ENCODE results near the gene SLC9A1. TPM values are rescaled to one million over a fixed set of nuclear protein-coding genes. Genes with fewer than 3 reads are reported as not detected.
"Not testable (repeated sequence)": the region's sequence is repeated elsewhere in the genome, so short reads cannot be mapped to it uniquely, and the experiment has no call there.

SLC9A1 gene
- total RNA-seq, 1 experiment from 2014 or later, result 21.7 TPM

GRCh38 chr1:27176954-27177353 is 22.0 kb upstream of the SLC9A1 start:
- Histone ChIP-seq H3K4me1 (ENCODE audit: control insufficient read depth in 1 of 2, insufficient read depth in 2 of 2, low read length in 2 of 2) (peaks cover 4 to 13% of the 10 kb centered on the region in 2 experiments; a peak in 3 of 4 replicates), H3K27me3 (ENCODE audit: insufficient read depth, low read length) (no peaks in the 10 kb centered on the region), H3K4me3 (replicated peaks in 1 of 2; ENCODE audit: low read depth in 1 of 2, low read length in 2 of 2) (no peak overlapping the region), H3K27ac (ENCODE audit: low read depth, low read length) (no peak overlapping the region), H2AFZ (ENCODE audit: low read depth, low read length, poor library complexity, severe bottlenecking) (no peak overlapping the region), H3K79me2 (ENCODE audit: insufficient read depth, low read length) (no peaks in the 10 kb centered on the region), H3K4me2 (ENCODE audit: low read length) (no peak overlapping the region), H4K20me1 (ENCODE audit: insufficient read depth) (no peaks in the 10 kb centered on the region), H3K9me2 (ENCODE audit: insufficient read depth) (no peaks in the 10 kb centered on the region), H3K9me3 (ENCODE audit: control insufficient read depth in 1 of 2, insufficient read depth in 1 of 2, low read depth in 1 of 2, low read length in 2 of 2) (0 out of 4 replicates have a peak, but pooled peaks cover 0 to 3% of the 10 kb centered on the region in 2 experiments), H3K36me3 (ENCODE audit: control insufficient read depth in 1 of 2, insufficient read depth in 2 of 2, low read length in 2 of 2) (no peaks in the 10 kb centered on the region), H3K9ac (ENCODE audit: low read length) (no peak overlapping the region)
- intact Hi-C loops (cut with micrococcal nuclease), result no loop called here
- ChIA-PET RAD21 (ENCODE audit: low non-redundant PET in 1 of 2, low total read pairs in 2 of 2, uncharacterized antibody in 2 of 2, unreplicated experiment in 2 of 2) (no interaction called here), CTCF (no interaction called here), POLR2A (no interaction called here)
- BruUV-seq (replicated peaks), result no TSS peak
- ATAC-seq (no peak), DNase-seq (ENCODE audit: low read depth, low spot score) (no peak)
- no peak for TF ChIP-seq ZFX (IDR thresholded peaks at IDR 0.05)
- TF ChIP-seq, protein P1, sequence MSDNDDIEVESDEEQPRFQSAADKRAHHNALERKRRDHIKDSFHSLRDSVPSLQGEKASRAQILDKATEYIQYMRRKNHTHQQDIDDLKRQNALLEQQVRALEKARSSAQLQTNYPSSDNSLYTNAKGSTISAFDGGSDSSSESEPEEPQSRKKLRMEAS (IDR thresholded peaks at IDR 0.05), result no peak

DNA sequence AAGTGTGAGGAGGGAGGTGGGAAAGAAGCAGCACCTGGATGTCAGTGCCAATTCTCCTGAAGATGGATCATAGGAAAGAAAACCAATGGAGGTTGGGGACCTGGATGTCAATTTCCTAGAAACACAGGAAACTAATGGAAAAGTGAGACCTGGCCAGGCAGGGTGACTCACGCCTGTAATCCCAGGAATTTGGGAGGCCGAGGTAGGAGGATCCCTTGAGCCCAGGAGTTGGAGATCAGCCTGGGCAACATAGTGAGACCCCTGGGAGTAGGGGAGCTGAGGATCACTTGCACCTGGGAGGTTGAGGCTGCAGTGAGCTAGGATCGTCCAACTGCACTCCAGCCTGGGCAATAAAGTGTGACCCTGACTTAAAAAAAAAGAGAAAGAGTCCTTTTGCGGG is 21.4 kb upstream of the SLC9A1 start:
- DNase-seq (ENCODE audit: low read depth, low spot score) (no peak), ATAC-seq (no peak)
- Histone ChIP-seq H3K4me1 (ENCODE audit: control insufficient read depth in 1 of 2, insufficient read depth in 2 of 2, low read length in 2 of 2) (peaks cover 4 to 13% of the 10 kb centered on the region in 2 experiments; a peak in 3 of 4 replicates), H3K36me3 (ENCODE audit: control insufficient read depth in 1 of 2, insufficient read depth in 2 of 2, low read length in 2 of 2) (no peaks in the 10 kb centered on the region), H2AFZ (ENCODE audit: low read depth, low read length, poor library complexity, severe bottlenecking) (no peak overlapping the region), H3K4me2 (ENCODE audit: low read length) (peak overlapping the region; percentile 33), H3K27me3 (ENCODE audit: insufficient read depth, low read length) (no peaks in the 10 kb centered on the region), H3K79me2 (ENCODE audit: insufficient read depth, low read length) (no peaks in the 10 kb centered on the region), H4K20me1 (ENCODE audit: insufficient read depth) (no peaks in the 10 kb centered on the region), H3K4me3 (replicated peaks in 1 of 2; ENCODE audit: low read depth in 1 of 2, low read length in 2 of 2) (no peak overlapping the region), H3K9ac (ENCODE audit: low read length) (no peak overlapping the region), H3K27ac (ENCODE audit: low read depth, low read length) (no peak overlapping the region), H3K9me3 (ENCODE audit: control insufficient read depth in 1 of 2, insufficient read depth in 1 of 2, low read depth in 1 of 2, low read length in 2 of 2) (0 out of 4 replicates have a peak, but pooled peaks cover 0 to 3% of the 10 kb centered on the region in 2 experiments), H3K9me2 (ENCODE audit: insufficient read depth) (no peaks in the 10 kb centered on the region)
- BruUV-seq (replicated peaks), result no TSS peak
- ChIA-PET POLR2A (no interaction called here), CTCF (no interaction called here), RAD21 (ENCODE audit: low non-redundant PET in 1 of 2, low total read pairs in 2 of 2, uncharacterized antibody in 2 of 2, unreplicated experiment in 2 of 2) (no interaction called here)
- intact Hi-C loops (cut with micrococcal nuclease), result no loop called here
- TF ChIP-seq, protein P2, sequence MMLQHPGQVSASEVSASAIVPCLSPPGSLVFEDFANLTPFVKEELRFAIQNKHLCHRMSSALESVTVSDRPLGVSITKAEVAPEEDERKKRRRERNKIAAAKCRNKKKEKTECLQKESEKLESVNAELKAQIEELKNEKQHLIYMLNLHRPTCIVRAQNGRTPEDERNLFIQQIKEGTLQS (IDR thresholded peaks at IDR 0.05), result no peak
- peak; percentile 34; the same call in 1 of the 2 replicates for TF ChIP-seq CBX3 (IDR thresholded peaks at IDR 0.05; ENCODE audit: low read depth)

DNA sequence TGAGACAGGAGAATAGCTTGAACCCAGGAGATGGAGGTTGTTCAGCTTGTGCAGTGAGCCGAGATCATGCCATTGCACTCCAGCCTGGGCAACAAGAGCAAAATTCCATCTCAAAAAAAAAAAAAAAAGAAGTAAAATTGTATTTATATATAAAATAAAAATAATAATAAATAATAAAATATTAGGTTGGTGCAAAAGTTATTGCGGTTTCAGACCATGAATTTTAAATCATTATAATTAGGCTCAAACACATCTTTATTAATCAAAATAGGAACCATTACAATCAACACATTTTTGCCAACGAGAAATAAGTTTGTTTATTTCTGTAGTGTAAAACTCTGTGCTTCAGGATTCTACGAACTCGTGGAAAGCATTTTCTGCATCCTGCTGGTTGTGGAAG is 18.1 kb upstream of the SLC9A1 start:
- POLR2A ChIA-PET; CTCF ChIA-PET; ATAC-seq; H2AFZ ChIP-seq (ENCODE audit: low read depth, low read length, poor library complexity, severe bottlenecking); intact Hi-C loops (cut with micrococcal nuclease); H3K9me2 ChIP-seq (ENCODE audit: insufficient read depth); H3K79me2 ChIP-seq (ENCODE audit: insufficient read depth, low read length); H3K27ac ChIP-seq (ENCODE audit: low read depth, low read length); H3K4me3 ChIP-seq (replicated peaks in 1 of 2; ENCODE audit: low read depth in 1 of 2, low read length in 2 of 2); RAD21 ChIA-PET (ENCODE audit: low non-redundant PET in 1 of 2, low total read pairs in 2 of 2, uncharacterized antibody in 2 of 2, unreplicated experiment in 2 of 2); H3K9me3 ChIP-seq (ENCODE audit: control insufficient read depth in 1 of 2, insufficient read depth in 1 of 2, low read depth in 1 of 2, low read length in 2 of 2); H4K20me1 ChIP-seq (ENCODE audit: insufficient read depth); H3K9ac ChIP-seq (ENCODE audit: low read length); DNase-seq (ENCODE audit: low read depth, low spot score); H3K36me3 ChIP-seq (ENCODE audit: control insufficient read depth in 1 of 2, insufficient read depth in 2 of 2, low read length in 2 of 2); BruUV-seq (replicated peaks); H3K27me3 ChIP-seq (ENCODE audit: insufficient read depth, low read length); H3K4me2 ChIP-seq (ENCODE audit: low read length): not testable (repeated sequence)
- H3K4me1 ChIP-seq (ENCODE audit: control insufficient read depth in 1 of 2, insufficient read depth in 2 of 2, low read length in 2 of 2), result peaks cover 4 to 13% of the 10 kb centered on the region in 2 experiments; a peak in 3 of 4 replicates
